GM12878 (cell line): Measurements from ENCODE around the gene PDS5A. TPM values are rescaled to one million over a fixed set of nuclear protein-coding genes. Genes with fewer than 3 reads are reported as not detected.
"Not testable (repeated sequence)": the region's sequence is repeated elsewhere in the genome, so short reads cannot be mapped to it uniquely, and the experiment has no call there.

Experiments
- ATAC-seq: fragments of 200-7000 bp; cut with Tn5 transposase; 3 replicates; pipeline ENCODE4 v1.9.1; 2020; ENCODE audit warnings: mild to moderate bottlenecking, moderate library complexity
- BruUV-seq: library from RNA; stranded (reverse); fragments of 400-500 nt; replicated peaks from 2 replicates; lab custom pipeline; 2021; lab: Mats Ljungman, UMichigan
- CTCF ChIA-PET: fragments of 300-600 bp; sonication (Branson Sonifier 250); formaldehyde crosslinking; extraction: SDS; loops from one replicate; lab custom pipeline; 2021; ENCODE audit warnings: inconsistent platforms; lab: Yijun Ruan, JAX
- POLR2A ChIA-PET: fragments of 350-600 bp; formaldehyde crosslinking; extraction: SDS; loops from one replicate; lab custom pipeline; 2021; ENCODE audit warnings: inconsistent platforms; lab: Charles Lee
- RAD21 ChIA-PET: fragments of 300-600 bp; sonication (Branson Sonifier 250); formaldehyde crosslinking; loops from one replicate; lab custom pipeline; 2023; ENCODE audit warnings: antibody characterized with exemption; ENCODE audit not compliant: unreplicated experiment; lab: Charles Lee
- SMC1A ChIA-PET: fragments of 300-600 bp; sonication (Branson Sonifier 250); formaldehyde crosslinking; loops from one replicate; lab custom pipeline; 2023; ENCODE audit not compliant: unreplicated experiment, uncharacterized antibody; lab: Charles Lee
- DNase-seq: peaks from one replicate; pipeline ENCODE4 v3.0.0-alpha.2; 2011; ENCODE audit warnings: low read depth, low spot score
- FAIRE-seq: peaks from 3 replicates; lab custom pipeline; 2011; peaks lifted over from hg19 to GRCh38; lab: Jason Lieb, UNC
- H2AFZ ChIP-seq: 2 replicates; pipeline ENCODE4 v1.6.0; 2011; ENCODE audit warnings: low read depth, low read length, control low read depth; ENCODE audit not compliant: control insufficient read depth
- H3K27ac ChIP-seq: 2 replicates; pipeline ENCODE4 v1.5.1; 2011; ENCODE audit warnings: control low read depth; ENCODE audit not compliant: control insufficient read depth, insufficient read depth
- H3K27me3 ChIP-seq, 2 experiments: replicated peaks in 1 of 2; 2 replicates each; pipeline versions ENCODE4 v1.6.0 to v1.6.1; 2011; ENCODE audit warnings: low read length in 1 of 2; ENCODE audit not compliant: control insufficient read depth in 2 of 2, insufficient read depth in 2 of 2
- H3K36me3 ChIP-seq, 2 experiments: 2 replicates each; pipeline ENCODE4 v1.5.1; 2011; ENCODE audit warnings: low read length in 1 of 2; ENCODE audit not compliant: control insufficient read depth in 2 of 2, insufficient read depth in 2 of 2
- H3K4me1 ChIP-seq: 2 replicates; pipeline ENCODE4 v1.6.1; 2011; ENCODE audit warnings: mild to moderate bottlenecking, low read length, moderate library complexity, mixed read lengths; ENCODE audit not compliant: control insufficient read depth, insufficient read depth
- H3K4me2 ChIP-seq: 2 replicates; pipeline ENCODE4 v1.6.0; 2011; ENCODE audit warnings: control low read depth; ENCODE audit not compliant: control insufficient read depth, insufficient read depth
- H3K4me3 ChIP-seq: fragments of 200-600 bp; sonication (generic); 2 replicates; pipeline ENCODE4 v1.5.1; 2016
- H3K79me2 ChIP-seq: 2 replicates; pipeline ENCODE4 v1.6.0; 2011; ENCODE audit warnings: low read length; ENCODE audit not compliant: control insufficient read depth, insufficient read depth
- H3K9ac ChIP-seq: 2 replicates; pipeline ENCODE4 v1.8.0; 2011; ENCODE audit warnings: low read length, control low read depth, mixed read lengths; ENCODE audit not compliant: control insufficient read depth, insufficient read depth
- H3K9me3 ChIP-seq: replicated peaks from 3 replicates; pipeline ENCODE4 v1.5.1; 2011; ENCODE audit warnings: mild to moderate bottlenecking, low read length; ENCODE audit not compliant: control insufficient read depth, insufficient read depth
- H4K20me1 ChIP-seq: 2 replicates; pipeline ENCODE4 v1.6.0; 2011; ENCODE audit not compliant: control insufficient read depth, insufficient read depth
- ATF7 ChIP-seq: fragments of 450-650 bp; IDR thresholded peaks from 2 replicates; pipeline ENCODE4 v1.6.1; 2016; ENCODE audit warnings: low read depth, mild to moderate bottlenecking
- IKZF1 ChIP-seq: fragments of 450-650 bp; conservative IDR thresholded peaks from 2 replicates; pipeline ENCODE4 v1.6.1; 2017; ENCODE audit warnings: antibody characterized with exemption, mild to moderate bottlenecking
- SRF ChIP-seq, 2 experiments: IDR thresholded peaks; 2 replicates each; pipeline ENCODE4 v1.6.1; 2011; ENCODE audit warnings: low read depth in 2 of 2, low read length in 2 of 2, mild to moderate bottlenecking in 1 of 2, moderate library complexity in 1 of 2
- WGBS: methylation state at CpG from one replicate; pipeline ENCODE4 v1.1.6; 2016; ENCODE audit warnings: low lambda C conversion rate; ENCODE audit not compliant: insufficient replicate concordance, insufficient coverage; ENCODE audit errors: missing lambda C conversion rate; 5-methylcytosine and 5-hydroxymethylcytosine counted together
- in situ Hi-C: fragments of 300-500 bp; cut with MboI; formaldehyde crosslinking; loops from 9 replicates; pipeline ENCODE4 v1.14.3; 2018; ENCODE audit warnings: mixed read lengths
- intact Hi-C: fragments of 100-400 bp; cut with micrococcal nuclease; formaldehyde crosslinking; loops from one replicate; pipeline ENCODE4 v1.14.2; 2022; ENCODE audit not compliant: unreplicated experiment
- polyA plus RNA-seq, 11 experiments: library from polyadenylated mRNA; depleted of rRNA in 4 of 11; unstranded in 6 of 11; stranded (reverse) in 5 of 11; fragments of >200 nt; fragmentation: Nextera tagmentation in 4 of 11; fragmentation: Illumina TruSeq in 1 of 11; extraction: Ambion mirVana in 4 of 11; extraction: Trizol in 1 of 11; gene quantifications; 1 replicate in 1 of 11; 2 replicates in 10 of 11; pipeline versions ENCODE4 v1.2.1 to v1.2.3, GENCODE V29; 2011 to 2016; ENCODE audit warnings: inconsistent platforms in 2 of 11, missing spikeins in 2 of 11, low read depth in 1 of 11
- total RNA-seq, 4 experiments: library from RNA; depleted of rRNA in 3 of 4; stranded (reverse); fragments of >200 nt in 3 of 4; fragmentation: Illumina TruSeq in 1 of 4; extraction: Trizol in 1 of 4; gene quantifications; 2 replicates each; pipeline versions ENCODE4 v1.2.1 to v1.2.3, GENCODE V29; 2013 to 2021
- TF ChIP-seq, protein P1 (sequence below): IDR thresholded peaks from 2 replicates; pipeline ENCODE4 v1.6.1; 2012; ENCODE audit warnings: improper control_type of control experiment, low read depth, low read length; ENCODE audit not compliant: insufficient replicate concordance

Gene PDS5A
- total and polyA plus RNA-seq, 10 of the 15 experiments (the other 5 are each of a cell fraction or from before 2014, with no cell fraction given): 13.7 to 69.7 (median 52.3) TPM

DNA sequence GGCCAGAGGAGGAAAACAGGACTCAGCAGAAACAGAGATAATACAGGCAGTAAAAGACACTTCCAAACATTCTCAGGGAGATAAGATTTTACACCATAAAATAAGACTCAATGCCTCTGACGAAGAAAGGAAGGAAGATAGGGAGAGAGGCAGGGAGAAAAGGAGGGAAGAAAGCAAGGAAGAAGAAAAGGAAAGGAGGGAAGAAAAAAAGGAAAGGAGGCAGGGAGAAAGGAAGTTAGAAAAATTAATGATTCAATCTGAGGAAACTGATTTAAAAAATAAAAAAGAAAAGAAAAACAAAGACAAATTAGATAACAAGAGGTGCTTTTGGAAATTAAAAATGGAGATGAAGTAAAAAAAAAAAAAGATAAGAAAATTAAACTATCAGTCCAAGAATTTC is 72.1 kb downstream of the PDS5A start (continued):
- TF ChIP-seq, protein P1, sequence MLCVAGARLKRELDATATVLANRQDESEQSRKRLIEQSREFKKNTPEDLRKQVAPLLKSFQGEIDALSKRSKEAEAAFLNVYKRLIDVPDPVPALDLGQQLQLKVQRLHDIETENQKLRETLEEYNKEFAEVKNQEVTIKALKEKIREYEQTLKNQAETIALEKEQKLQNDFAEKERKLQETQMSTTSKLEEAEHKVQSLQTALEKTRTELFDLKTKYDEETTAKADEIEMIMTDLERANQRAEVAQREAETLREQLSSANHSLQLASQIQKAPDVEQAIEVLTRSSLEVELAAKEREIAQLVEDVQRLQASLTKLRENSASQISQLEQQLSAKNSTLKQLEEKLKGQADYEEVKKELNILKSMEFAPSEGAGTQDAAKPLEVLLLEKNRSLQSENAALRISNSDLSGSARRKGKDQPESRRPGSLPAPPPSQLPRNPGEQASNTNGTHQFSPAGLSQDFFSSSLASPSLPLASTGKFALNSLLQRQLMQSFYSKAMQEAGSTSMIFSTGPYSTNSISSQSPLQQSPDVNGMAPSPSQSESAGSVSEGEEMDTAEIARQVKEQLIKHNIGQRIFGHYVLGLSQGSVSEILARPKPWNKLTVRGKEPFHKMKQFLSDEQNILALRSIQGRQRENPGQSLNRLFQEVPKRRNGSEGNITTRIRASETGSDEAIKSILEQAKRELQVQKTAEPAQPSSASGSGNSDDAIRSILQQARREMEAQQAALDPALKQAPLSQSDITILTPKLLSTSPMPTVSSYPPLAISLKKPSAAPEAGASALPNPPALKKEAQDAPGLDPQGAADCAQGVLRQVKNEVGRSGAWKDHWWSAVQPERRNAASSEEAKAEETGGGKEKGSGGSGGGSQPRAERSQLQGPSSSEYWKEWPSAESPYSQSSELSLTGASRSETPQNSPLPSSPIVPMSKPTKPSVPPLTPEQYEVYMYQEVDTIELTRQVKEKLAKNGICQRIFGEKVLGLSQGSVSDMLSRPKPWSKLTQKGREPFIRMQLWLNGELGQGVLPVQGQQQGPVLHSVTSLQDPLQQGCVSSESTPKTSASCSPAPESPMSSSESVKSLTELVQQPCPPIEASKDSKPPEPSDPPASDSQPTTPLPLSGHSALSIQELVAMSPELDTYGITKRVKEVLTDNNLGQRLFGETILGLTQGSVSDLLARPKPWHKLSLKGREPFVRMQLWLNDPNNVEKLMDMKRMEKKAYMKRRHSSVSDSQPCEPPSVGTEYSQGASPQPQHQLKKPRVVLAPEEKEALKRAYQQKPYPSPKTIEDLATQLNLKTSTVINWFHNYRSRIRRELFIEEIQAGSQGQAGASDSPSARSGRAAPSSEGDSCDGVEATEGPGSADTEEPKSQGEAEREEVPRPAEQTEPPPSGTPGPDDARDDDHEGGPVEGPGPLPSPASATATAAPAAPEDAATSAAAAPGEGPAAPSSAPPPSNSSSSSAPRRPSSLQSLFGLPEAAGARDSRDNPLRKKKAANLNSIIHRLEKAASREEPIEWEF: no peak
- TF ChIP-seq IKZF1: no peak
- no peak for TF ChIP-seq ATF7
- no peak for TF ChIP-seq SRF (IDR thresholded peaks at IDR 0.05; ENCODE audit: low read depth in 2 of 2, low read length in 2 of 2)

DNA sequence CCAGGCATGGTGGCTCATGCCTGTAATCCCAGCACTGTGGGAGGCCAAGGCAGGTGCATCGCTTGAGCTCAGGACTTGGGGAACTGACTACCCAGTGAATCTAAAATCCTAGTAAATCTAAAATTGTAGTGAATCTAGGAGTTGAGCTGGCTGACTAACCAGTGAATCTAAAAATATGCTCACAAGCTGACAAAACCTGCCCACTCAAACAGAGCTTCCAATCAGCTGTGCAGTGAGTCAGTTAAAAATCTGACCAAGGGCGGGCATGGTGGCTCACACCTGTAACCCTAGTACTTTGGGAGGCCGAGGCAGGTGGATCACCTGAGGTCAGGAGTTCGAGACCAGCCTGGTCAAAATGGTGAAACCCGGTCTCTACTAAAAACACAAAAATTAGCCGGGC is 72.7 kb downstream of the PDS5A start:
- ATAC-seq, H3K9me3 ChIP-seq, H3K4me1 ChIP-seq, H3K4me3 ChIP-seq, BruUV-seq, CTCF ChIA-PET, H3K79me2 ChIP-seq, POLR2A ChIA-PET, H3K9ac ChIP-seq, H3K27ac ChIP-seq, in situ Hi-C loops, DNase-seq, H4K20me1 ChIP-seq, RAD21 ChIA-PET, H3K27me3 ChIP-seq, H3K4me2 ChIP-seq, H2AFZ ChIP-seq, FAIRE-seq, intact Hi-C loops: not testable (repeated sequence)
- 82% methylated on average over 6 of the region's 6 CpGs for WGBS
- H3K36me3 ChIP-seq: peaks cover 0 to 19% of the 10 kb centered on the region in 2 experiments
- SMC1A ChIA-PET: interaction anchor here (0.7 to 1.2 kb wide), 2 partner anchors 16 to 548 kb away, joined by 3 read pairs; no protein-coding TSS in a partner anchor
